Renal pelvis (tissue), 4 donors: ENCODE results near the gene CTSA. TPM values are rescaled to one million over a fixed set of nuclear protein-coding genes. Genes with fewer than 3 reads are reported as not detected.
A peak's percentile ranks its signal among the peaks of the same experiment; 100 is the strongest.

Source experiments
- DNase-seq: peaks from one replicate; pipeline ENCODE4 v3.0.0-alpha.2; 2013
- polyA plus RNA-seq, 3 donors: library from polyadenylated mRNA; unstranded; fragments of 120-200 nt; gene quantifications; one replicate each; pipeline ENCODE4 v1.2.1, GENCODE V29; 2013; ENCODE audit not compliant: insufficient read length in 3 of 3

Gene CTSA
- polyA plus RNA-seq, 3 donors: 126 to 146 (median 146) TPM

DNA sequence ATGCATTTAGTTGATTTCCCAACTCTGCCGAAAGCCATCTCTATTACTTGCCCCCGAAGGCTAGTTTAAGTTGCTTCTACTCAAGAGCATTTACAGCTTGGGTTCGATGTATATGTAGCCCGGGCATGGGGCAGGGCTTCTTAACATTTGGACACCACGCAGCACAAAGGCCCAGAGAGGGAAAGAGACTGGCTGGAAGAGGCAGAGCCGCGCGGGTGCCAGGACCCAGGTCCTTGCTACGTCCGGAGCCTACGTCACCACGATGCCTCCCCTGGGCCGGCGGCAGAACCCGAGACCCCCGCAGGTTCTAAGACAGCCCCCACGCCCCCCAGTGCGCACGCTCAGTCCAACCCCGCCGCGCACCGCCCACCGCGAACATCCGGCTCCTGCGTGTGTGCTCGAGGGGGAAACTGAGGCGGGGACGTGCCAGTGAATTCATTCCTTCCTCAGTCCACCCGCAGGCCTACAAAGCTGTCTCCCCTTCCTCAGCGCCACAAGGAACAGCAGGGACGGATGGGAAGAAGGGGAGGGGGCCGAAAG lies 43.0 kb downstream of the CTSA start:
- peak; percentile 61 for DNase-seq

DNA sequence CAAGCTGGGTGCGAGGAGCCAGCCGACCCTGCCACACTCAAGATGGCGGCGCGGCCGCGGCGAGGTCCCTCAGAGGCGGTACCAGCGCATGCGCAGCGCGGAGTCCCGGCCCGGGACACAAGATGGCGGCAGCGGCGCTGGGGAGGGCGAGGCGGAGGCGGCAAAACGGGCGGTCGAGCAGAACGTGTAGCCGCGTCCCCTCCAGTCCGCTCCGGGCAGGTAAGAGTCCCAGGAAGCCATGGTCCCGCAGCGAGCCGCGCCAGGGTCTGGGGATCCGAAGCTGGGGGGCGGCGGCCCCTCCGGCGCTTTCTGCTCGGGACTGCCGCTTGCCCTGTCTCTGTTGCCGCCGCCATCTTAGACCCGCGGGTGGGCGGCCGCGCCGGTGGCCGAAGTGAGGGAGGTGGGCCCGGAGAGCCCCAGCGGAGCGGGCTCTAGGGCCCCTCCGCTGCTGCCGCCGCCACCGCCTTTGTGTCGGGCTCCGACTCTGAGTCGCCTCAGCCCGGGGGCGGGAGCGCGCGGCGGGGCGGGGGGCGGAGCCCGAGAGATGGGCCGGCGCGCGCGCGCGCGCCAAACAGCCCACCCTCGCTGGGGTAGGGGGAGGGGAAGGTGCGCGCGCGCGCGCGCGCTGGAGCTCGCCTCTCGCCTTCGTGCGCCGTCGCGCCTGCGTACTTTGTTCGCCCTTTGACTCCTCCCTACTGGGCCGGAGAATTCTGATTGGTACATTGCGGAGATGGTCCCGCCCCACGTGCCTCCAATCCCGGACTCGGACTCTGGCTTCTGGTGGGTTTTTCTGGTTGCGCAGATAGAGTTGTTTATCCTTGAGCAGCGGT lies 43.7 kb downstream of the CTSA start, which contains the start of gene PCIF1:
TSS of gene PCIF1 (plus strand) at position 98 of the 830 bp plus-strand sequence. CDS start 4,317 bp downstream, outside the sequence.
- peak; percentile 99 for DNase-seq

DNA sequence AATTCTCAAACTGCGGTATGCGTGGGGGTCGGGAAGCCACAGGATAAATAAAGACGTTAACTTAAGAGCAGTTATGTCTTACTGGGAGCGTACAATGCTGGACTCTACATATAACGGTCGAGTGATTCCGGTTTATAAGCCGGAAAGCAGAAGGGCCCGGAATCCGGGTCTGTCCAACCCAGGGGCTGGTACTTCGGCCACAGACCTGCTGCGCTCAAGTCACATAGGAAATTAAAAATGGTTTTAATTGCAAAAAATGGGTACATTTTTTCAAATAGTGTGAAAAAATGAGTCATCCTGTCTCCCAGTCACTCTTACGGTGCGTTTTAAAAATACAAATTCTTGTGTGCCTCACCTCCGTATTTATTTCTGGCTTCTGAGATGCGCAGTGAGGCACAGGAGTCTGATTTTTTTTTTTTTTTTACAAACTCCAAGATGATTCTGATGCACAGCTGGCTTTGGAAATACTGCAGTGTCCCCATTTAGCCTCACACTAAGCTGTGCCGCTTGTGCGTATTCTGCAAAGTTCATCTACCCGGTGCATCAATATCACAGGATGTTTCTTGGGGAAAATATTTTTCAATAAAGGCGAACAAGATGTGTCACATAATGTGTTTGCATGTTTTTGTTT lies 44.4 kb downstream of the CTSA start:
- no peak for DNase-seq

DNA sequence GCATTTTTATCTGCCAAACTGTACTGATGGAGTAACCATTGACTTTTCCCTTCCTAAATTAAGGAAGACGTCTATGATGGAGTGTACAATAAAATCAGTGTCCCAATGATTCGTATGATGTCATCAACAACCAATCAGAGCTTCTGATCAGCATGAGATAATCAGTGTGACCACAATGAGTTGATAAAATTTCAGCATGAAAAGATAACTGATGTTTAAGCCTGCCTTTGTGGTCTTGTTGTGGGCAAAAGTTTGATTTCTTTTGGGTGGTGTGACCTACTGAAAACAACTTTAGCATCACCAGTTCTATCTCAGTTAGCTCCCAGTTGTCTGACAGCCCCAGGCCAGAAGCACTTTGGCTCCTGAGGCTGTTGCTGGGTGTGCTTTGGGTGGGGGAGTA lies 46.6 kb downstream of the CTSA start:
- no peak for DNase-seq

DNA sequence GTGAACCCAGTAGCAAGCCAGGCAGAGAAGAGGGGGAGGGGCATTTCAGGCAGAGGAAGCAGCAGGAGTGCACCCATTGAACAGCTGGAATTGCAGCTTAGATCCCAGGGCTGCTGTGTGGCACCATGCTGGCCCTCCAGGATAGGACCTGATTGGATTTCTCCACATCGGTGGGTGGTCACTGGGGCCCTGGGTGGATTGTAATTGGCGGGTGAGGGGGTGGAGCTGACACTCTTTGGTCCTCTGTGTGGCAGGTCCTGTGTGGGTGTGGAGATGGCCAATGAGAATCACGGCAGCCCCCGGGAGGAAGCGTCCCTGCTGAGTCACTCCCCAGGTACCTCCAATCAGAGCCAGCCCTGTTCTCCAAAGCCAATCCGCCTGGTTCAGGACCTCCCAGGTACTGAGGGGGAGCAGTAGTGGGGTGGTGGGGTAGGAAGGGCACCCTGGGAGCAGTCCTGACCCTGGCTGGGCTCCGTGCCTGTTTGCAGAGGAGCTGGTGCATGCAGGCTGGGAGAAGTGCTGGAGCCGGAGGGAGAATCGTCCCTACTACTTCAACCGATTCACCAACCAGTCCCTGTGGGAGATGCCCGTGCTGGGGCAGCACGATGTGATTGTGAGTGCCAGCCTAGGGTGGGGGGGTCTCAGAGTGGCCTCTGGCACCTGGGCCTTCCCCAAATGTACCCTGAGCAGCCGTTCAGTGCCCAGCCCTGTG lies 47.7 kb downstream of the CTSA start:
- DNase-seq: no peak

DNA sequence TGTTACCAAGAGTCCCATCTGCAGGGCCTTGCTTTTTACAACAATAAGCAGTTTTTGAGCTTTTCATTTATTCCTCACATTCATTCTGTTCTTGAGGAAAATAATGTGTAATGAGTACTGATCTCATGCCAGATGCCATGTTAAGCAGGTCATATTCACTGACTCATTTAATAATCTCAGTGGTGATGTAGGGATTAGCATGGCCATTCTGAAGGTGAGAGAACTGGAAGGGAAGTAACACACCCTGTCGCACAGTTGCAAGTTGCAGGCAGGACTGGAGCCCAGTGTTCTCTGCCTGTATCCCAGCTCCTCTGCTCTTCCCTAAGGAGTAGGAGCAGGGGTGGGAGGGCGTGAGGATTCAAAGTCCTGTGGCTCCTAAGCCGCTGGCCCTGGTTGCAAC lies 48.9 kb downstream of the CTSA start:
- no peak for DNase-seq

DNA sequence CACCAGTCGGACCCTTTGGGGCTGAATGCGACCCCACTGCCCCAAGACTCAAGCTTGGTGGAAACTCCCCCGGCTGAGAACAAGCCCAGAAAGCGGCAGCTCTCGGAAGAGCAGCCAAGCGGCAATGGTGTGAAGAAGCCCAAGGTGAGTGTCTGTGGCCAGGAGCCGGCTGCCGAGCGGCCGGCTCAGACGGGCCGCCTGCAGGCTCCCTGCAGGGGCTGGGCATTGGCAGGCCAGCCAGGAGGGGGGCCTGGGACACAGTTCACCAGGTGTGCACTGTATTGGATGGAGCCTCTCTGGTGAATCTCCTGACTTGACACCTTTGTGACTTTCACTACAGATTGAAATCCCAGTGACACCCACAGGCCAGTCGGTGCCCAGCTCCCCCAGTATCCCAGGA lies 49.3 kb downstream of the CTSA start:
- DNase-seq: no peak

DNA sequence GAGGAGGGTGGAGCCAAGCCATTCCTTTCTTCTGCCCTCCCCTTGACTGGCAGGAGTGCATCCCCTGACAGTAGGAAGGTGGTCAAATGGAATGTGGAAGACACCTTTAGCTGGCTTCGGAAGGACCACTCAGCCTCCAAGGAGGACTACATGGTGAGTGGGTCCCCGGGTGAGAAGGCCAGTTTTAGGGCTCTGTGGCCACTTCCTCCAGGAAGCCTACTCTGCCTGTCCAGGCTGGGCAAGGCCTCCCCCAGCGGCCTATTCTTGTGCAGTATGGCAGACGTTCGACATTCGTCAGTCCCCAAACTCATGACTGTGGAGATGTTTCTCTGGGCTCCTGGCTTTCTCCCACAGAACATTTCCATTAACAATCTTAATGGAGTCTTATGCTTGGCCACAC lies 52.5 kb downstream of the CTSA start:
- DNase-seq: no peak

GRCh38 chr20:45944151-45944964 lies 53.2 kb downstream of the CTSA start:
- no peak for DNase-seq

GRCh38 chr20:45944965-45945677 lies 54.0 kb downstream of the CTSA start:
- DNase-seq: no peak

DNA sequence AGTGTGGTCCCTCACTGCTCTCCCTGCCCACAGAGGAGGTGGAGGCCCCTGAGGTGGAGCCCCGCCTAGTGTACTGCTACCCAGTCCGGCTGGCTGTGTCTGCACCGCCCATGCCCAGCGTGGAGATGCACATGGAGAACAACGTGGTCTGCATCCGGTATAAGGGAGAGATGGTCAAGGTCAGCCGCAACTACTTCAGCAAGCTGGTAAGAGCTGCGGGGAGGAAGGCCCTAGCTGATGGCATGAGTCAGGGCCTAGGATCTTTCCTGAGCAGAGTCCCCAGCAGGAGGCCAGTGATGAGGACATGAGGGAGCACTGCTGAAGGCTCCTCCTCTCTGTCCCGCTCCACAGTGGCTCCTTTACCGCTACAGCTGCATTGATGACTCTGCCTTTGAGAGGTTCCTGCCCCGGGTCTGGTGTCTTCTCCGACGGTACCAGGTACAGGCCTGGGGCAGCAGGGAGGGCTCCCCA lies 54.6 kb downstream of the CTSA start:
- no peak for DNase-seq

DNA sequence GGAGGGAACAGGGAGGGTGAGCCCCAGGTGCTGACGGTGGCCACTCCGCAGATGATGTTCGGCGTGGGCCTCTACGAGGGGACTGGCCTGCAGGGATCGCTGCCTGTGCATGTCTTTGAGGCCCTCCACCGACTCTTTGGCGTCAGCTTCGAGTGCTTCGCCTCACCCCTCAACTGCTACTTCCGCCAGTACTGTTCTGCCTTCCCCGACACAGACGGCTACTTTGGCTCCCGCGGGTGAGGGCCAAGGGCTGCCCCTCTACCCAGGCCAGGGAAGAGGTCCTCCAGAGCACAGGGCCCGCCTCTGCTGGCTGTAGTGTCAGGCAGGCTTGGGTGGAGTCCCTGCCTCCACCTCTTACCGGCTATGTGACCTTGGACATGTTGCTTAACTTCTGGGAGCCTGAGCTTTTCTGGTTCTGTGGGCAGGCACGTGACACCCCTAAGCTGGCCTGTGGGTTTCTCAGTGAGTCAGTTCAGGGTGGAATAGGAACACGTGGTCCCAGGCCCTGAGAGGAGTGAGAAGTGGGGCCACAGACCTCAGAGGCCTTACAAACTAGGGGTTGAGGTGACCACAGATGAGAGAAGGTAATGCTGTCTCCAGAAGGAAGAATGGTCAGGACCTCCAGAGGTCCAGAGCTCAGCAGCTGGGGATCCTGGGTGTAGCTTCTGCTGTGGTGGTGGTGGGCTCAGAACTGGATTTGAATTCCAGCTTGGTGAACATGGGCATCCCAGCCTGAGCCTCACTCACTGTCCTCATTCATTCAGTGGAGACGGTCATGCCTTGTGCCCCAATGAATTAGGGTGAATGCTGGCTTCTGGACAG lies 55.2 kb downstream of the CTSA start:
- DNase-seq: no peak

GRCh38 chr20:45947110-45947866 lies 56.2 kb downstream of the CTSA start:
- DNase-seq: no peak

GRCh38 chr20:45948261-45948733 lies 57.2 kb downstream of the CTSA start:
- DNase-seq: no peak
